Measurements from ENCODE around the gene LRRC8D. TPM values are rescaled to one million over a fixed set of nuclear protein-coding genes. Genes with fewer than 3 reads are reported as not detected.
A peak's percentile ranks its signal among the peaks of the same experiment; 100 is the strongest.

Gene LRRC8D
- total RNA-seq, 1 experiment from 2014 or later = 37.2 TPM

DNA sequence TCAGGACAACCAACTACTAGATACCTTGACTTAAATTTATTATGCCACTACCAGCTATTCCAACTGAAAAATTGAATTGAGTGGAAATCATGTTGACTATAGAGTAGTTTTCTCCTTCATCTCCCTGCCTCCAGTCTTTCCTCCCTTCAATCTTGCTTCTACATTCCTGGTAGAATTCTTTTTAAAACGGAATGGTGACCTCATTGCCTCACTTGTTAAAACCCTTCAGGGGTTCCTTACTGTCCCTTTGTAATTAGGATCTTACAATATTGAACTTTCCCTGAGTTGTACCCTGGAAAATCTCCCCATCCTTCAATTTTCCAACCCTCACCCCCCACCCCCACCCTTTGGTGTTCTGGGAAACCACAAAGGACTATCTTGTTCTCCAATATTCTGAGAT, 91.2 kb downstream of the LRRC8D start:
- H3K4me1 ChIP-seq (ENCODE audit: insufficient read depth, low read length) = peaks cover 23% of the 10 kb centered on the region; the same call in 1 of the 2 replicates
- Mint-ChIP-seq H3K36me3 (ENCODE audit: insufficient read depth in 1 of 3, low read depth in 3 of 3) (peaks cover 3 to 7% (median 7%) of the 10 kb centered on the region in 3 experiments; a peak in 3 of 7 replicates), H3K27me3 (ENCODE audit: low read depth) (no peaks in the 10 kb centered on the region), H3K9me3 (no peaks in the 10 kb centered on the region), H3K27ac (peak overlapping the region; percentile 95 to 99 (median 99)), H3K4me3 (peak overlapping the region in 1 of 2 experiments; percentile 62; a peak in 3 of 5 replicates), H3K4me1 (peaks cover 63 to 70% of the 10 kb centered on the region in 2 experiments)
- H3K27me3 ChIP-seq (ENCODE audit: insufficient read depth, low read length) = no peaks in the 10 kb centered on the region
- H4K20me1 ChIP-seq (ENCODE audit: control insufficient read depth, insufficient read depth, insufficient read length) = no peaks in the 10 kb centered on the region
- no peaks in the 10 kb centered on the region for H3K9me3 ChIP-seq (ENCODE audit: control insufficient read depth, low read depth, low read length)
- H3K4me2 ChIP-seq (ENCODE audit: insufficient read depth, insufficient read length, low read length) = peak overlapping the region; percentile 33
- no peak overlapping the region for H2BK20ac ChIP-seq (ENCODE audit: low read depth, low read length, poor library complexity, severe bottlenecking)
- no peak overlapping the region for H2BK120ac ChIP-seq (ENCODE audit: low read depth, low read length, poor library complexity, severe bottlenecking)
- H3K14ac ChIP-seq (ENCODE audit: insufficient read depth, low read length) = no peak overlapping the region
- H4K5ac ChIP-seq (ENCODE audit: insufficient read length, low read depth, low read length) = no peak overlapping the region
- no peak for DNase-seq
- TF ChIP-seq CTCF (conservative IDR thresholded peaks at IDR 0.05) = no peak
- no peak overlapping the region for H4K91ac ChIP-seq (ENCODE audit: insufficient read length, low read depth, low read length)
- no peak overlapping the region for H3K9ac ChIP-seq (ENCODE audit: extremely low read depth, insufficient read length, low read length)
- H3K23ac ChIP-seq (ENCODE audit: insufficient read length, low read depth, low read length) = no peak overlapping the region
- H3K18ac ChIP-seq (ENCODE audit: insufficient read length, low read depth, low read length) = no peak overlapping the region
- H3K4ac ChIP-seq (ENCODE audit: low read depth, low read length) = no peak overlapping the region
- H3K56ac ChIP-seq (ENCODE audit: insufficient read length, low read depth, low read length) = no peak overlapping the region
- no peak overlapping the region for H3T11ph ChIP-seq (ENCODE audit: low read length)
- no peaks in the 10 kb centered on the region for H3K23me2 ChIP-seq (ENCODE audit: insufficient read length, low read depth, low read length, poor library complexity, severe bottlenecking)
- no CpG with 5 or more reads among the region's 1 CpG for WGBS (ENCODE audit: extremely low coverage, insufficient read length, low lambda C conversion rate)
- H2AK5ac ChIP-seq (ENCODE audit: insufficient read length, low read length) = peak overlapping the region; percentile 1
- H2AFZ ChIP-seq (ENCODE audit: low read length) = no peak overlapping the region
- H2BK5ac ChIP-seq (ENCODE audit: insufficient read length, low read length) = no peak overlapping the region
- no peak overlapping the region for H4K8ac ChIP-seq (replicated peaks; ENCODE audit: insufficient read length, low read depth, low read length)
- peaks cover 3% of the 10 kb centered on the region for H3K79me1 ChIP-seq (ENCODE audit: insufficient read depth, low read depth, low read length, poor library complexity, severe bottlenecking)
- H3K27ac ChIP-seq (ENCODE audit: insufficient read length, low read depth, low read length) = peak overlapping the region; percentile 83
- H3K79me2 ChIP-seq (ENCODE audit: insufficient read depth, low read length) = peaks cover 5% of the 10 kb centered on the region; the same call in 1 of the 2 replicates
- H2BK12ac ChIP-seq (ENCODE audit: insufficient read length, low read depth, low read length) = no peak overlapping the region
- H2BK15ac ChIP-seq (ENCODE audit: low read depth, low read length) = no peak overlapping the region

Data from H9 (cell line).